K562 (cell line): ENCODE results near the gene CPED1. TPM values are rescaled to one million over a fixed set of nuclear protein-coding genes. Genes with fewer than 3 reads are reported as not detected.

Experiments
- ADNP ChIP-seq: fragments of 200-800 bp; sonication (Bioruptor generic); IDR thresholded peaks from 2 replicates; pipeline ENCODE4 v1.6.1; 2016; ENCODE audit warnings: missing genetic modification characterization, missing compliant biosample characterization
- BCL6 ChIP-seq: fragments of 250-450 bp; sonication (Bioruptor Pico); IDR thresholded peaks from 2 replicates; pipeline ENCODE4 v1.4.0; 2020
- BRF1 ChIP-seq: IDR thresholded peaks from 3 replicates; pipeline ENCODE4 v1.6.1; 2011; ENCODE audit warnings: borderline replicate concordance, mild to moderate bottlenecking; ENCODE audit not compliant: insufficient read length; ENCODE audit errors: extremely low read depth
- CBFA2T3 ChIP-seq: fragments of 450-650 bp; IDR thresholded peaks from 2 replicates; pipeline ENCODE4 v1.6.1; 2017
- CBX3 ChIP-seq, 2 experiments: IDR thresholded peaks; 1 replicate in 1 of 2; 2 replicates in 1 of 2; pipeline ENCODE4 v1.6.1; 2012; ENCODE audit warnings: inconsistent platforms in 2 of 2, low read length in 2 of 2, borderline replicate concordance in 1 of 2, control low read depth in 1 of 2
- CHD2 ChIP-seq: IDR thresholded peaks from 2 replicates; pipeline ENCODE4 v1.6.1; 2011; ENCODE audit warnings: low read depth, low read length
- DACH1 ChIP-seq: fragments of 450-650 bp; IDR thresholded peaks from 2 replicates; pipeline ENCODE4 v1.6.1; 2018; ENCODE audit not compliant: partially characterized antibody
- HDAC8 ChIP-seq: fragments of 450-650 bp; IDR thresholded peaks from 2 replicates; pipeline ENCODE4 v1.6.1; 2016; ENCODE audit warnings: mild to moderate bottlenecking, missing genetic modification characterization, moderate library complexity, missing compliant biosample characterization
- MTF1 ChIP-seq: fragments of 250-450 bp; sonication (Bioruptor Pico); IDR thresholded peaks from 2 replicates; pipeline ENCODE4 v1.9.0; 2021; ENCODE audit warnings: moderate library complexity, mild to moderate bottlenecking, inconsistent platforms, borderline replicate concordance
- SAFB ChIP-seq: fragments of 200-400 bp; formaldehyde crosslinking; IDR thresholded peaks from 2 replicates; pipeline ENCODE4 v1.6.1; 2017; ENCODE audit warnings: low read depth, low read length, borderline replicate concordance
- polyA plus RNA-seq, 8 experiments: library from polyadenylated mRNA; depleted of rRNA in 4 of 8; stranded (reverse) in 5 of 8; unstranded in 3 of 8; fragments of >200 nt; fragmentation: Nextera tagmentation in 2 of 8; fragmentation: Illumina TruSeq in 1 of 8; extraction: Ambion mirVana in 2 of 8; extraction: Trizol in 1 of 8; gene quantifications; 2 replicates each; pipeline versions ENCODE4 v1.2.1 to v1.2.3, GENCODE V29; 2011 to 2014; ENCODE audit warnings: inconsistent platforms in 1 of 8, missing spikeins in 1 of 8
- total RNA-seq, 7 experiments: library from RNA; depleted of rRNA in 6 of 7; stranded (reverse); fragments of >200 nt in 6 of 7; fragmentation: Illumina TruSeq in 2 of 7; extraction: Trizol in 2 of 7; gene quantifications; 2 replicates each; pipeline versions ENCODE4 v1.2.1 to v1.2.3, GENCODE V29; 2011 to 2021; ENCODE audit warnings: low replicate concordance in 1 of 7
- TF ChIP-seq, protein P1 (sequence below), 2 experiments: IDR thresholded peaks; 2 replicates each; pipeline ENCODE4 v1.6.1; 2011; ENCODE audit warnings: borderline replicate concordance in 1 of 2, control low read depth in 1 of 2, low read depth in 1 of 2, low read length in 1 of 2, mild to moderate bottlenecking in 1 of 2, mixed read lengths in 1 of 2, moderate library complexity in 1 of 2; ENCODE audit not compliant: insufficient read depth in 1 of 2, insufficient read length in 1 of 2, poor library complexity in 1 of 2, severe bottlenecking in 1 of 2; ENCODE audit errors: extremely low read depth in 1 of 2
- TF ChIP-seq, protein P2 (sequence below): fragments of 150-350 bp; conservative IDR thresholded peaks from 2 replicates; pipeline ENCODE4 v1.6.1; 2014; ENCODE audit warnings: low read length
- TF ChIP-seq, protein P3 (sequence below): fragments of 450-650 bp; IDR thresholded peaks from 2 replicates; pipeline ENCODE4 v1.6.1; 2018; ENCODE audit not compliant: partially characterized antibody

The CPED1 gene
- total and polyA plus RNA-seq, 9 of the 15 experiments (the other 6 are each of a cell fraction or from before 2014, with no cell fraction given): 195 to 393 (median 290) TPM

- TF ChIP-seq BRF1 (no peak), CHD2 (no peak), BCL6 (no peak), CBFA2T3 (no peak), SAFB (no peak), HDAC8 (no peak), ADNP (tag) (no peak), CBX3 (IDR thresholded peaks at IDR 0.05; ENCODE audit: borderline replicate concordance in 1 of 2, low read length in 2 of 2) (no peak), MTF1 (CRISPR knock-in tag) (no peak), DACH1 (no peak)
- TF ChIP-seq, protein P1, sequence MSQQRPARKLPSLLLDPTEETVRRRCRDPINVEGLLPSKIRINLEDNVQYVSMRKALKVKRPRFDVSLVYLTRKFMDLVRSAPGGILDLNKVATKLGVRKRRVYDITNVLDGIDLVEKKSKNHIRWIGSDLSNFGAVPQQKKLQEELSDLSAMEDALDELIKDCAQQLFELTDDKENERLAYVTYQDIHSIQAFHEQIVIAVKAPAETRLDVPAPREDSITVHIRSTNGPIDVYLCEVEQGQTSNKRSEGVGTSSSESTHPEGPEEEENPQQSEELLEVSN (IDR thresholded peaks at IDR 0.05; ENCODE audit: borderline replicate concordance in 1 of 2, extremely low read depth in 1 of 2, insufficient read depth in 1 of 2, insufficient read length in 1 of 2, low read depth in 1 of 2, low read length in 1 of 2, poor library complexity in 1 of 2, severe bottlenecking in 1 of 2): no peak
- TF ChIP-seq, protein P2, sequence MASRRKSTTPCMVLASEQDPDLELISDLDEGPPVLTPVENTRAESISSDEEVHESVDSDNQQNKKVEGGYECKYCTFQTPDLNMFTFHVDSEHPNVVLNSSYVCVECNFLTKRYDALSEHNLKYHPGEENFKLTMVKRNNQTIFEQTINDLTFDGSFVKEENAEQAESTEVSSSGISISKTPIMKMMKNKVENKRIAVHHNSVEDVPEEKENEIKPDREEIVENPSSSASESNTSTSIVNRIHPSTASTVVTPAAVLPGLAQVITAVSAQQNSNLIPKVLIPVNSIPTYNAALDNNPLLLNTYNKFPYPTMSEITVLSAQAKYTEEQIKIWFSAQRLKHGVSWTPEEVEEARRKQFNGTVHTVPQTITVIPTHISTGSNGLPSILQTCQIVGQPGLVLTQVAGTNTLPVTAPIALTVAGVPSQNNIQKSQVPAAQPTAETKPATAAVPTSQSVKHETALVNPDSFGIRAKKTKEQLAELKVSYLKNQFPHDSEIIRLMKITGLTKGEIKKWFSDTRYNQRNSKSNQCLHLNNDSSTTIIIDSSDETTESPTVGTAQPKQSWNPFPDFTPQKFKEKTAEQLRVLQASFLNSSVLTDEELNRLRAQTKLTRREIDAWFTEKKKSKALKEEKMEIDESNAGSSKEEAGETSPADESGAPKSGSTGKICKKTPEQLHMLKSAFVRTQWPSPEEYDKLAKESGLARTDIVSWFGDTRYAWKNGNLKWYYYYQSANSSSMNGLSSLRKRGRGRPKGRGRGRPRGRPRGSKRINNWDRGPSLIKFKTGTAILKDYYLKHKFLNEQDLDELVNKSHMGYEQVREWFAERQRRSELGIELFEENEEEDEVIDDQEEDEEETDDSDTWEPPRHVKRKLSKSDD: no peak
- TF ChIP-seq, protein P3, sequence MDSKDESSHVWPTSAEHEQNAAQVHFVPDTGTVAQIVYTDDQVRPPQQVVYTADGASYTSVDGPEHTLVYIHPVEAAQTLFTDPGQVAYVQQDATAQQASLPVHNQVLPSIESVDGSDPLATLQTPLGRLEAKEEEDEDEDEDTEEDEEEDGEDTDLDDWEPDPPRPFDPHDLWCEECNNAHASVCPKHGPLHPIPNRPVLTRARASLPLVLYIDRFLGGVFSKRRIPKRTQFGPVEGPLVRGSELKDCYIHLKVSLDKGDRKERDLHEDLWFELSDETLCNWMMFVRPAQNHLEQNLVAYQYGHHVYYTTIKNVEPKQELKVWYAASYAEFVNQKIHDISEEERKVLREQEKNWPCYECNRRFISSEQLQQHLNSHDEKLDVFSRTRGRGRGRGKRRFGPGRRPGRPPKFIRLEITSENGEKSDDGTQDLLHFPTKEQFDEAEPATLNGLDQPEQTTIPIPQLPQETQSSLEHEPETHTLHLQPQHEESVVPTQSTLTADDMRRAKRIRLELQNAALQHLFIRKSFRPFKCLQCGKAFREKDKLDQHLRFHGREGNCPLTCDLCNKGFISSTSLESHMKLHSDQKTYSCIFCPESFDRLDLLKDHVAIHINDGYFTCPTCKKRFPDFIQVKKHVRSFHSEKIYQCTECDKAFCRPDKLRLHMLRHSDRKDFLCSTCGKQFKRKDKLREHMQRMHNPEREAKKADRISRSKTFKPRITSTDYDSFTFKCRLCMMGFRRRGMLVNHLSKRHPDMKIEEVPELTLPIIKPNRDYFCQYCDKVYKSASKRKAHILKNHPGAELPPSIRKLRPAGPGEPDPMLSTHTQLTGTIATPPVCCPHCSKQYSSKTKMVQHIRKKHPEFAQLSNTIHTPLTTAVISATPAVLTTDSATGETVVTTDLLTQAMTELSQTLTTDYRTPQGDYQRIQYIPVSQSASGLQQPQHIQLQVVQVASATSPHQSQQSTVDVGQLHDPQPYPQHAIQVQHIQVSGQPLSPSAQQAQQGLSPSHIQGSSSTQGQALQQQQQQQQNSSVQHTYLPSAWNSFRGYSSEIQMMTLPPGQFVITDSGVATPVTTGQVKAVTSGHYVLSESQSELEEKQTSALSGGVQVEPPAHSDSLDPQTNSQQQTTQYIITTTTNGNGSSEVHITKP: no peak
Measured at GRCh38 chr7:121084748-121085336, 96.3 kb downstream of the CPED1 start (continued).
